ENCODE data around the gene TSPAN14. TPM values are rescaled to one million over a fixed set of nuclear protein-coding genes. Genes with fewer than 3 reads are reported as not detected.

Gene TSPAN14
- total and polyA plus RNA-seq, 10 of the 15 experiments (the other 5 are each of a cell fraction or from before 2014, with no cell fraction given) = 2.5 to 31.7 (median 17.9) TPM

DNA sequence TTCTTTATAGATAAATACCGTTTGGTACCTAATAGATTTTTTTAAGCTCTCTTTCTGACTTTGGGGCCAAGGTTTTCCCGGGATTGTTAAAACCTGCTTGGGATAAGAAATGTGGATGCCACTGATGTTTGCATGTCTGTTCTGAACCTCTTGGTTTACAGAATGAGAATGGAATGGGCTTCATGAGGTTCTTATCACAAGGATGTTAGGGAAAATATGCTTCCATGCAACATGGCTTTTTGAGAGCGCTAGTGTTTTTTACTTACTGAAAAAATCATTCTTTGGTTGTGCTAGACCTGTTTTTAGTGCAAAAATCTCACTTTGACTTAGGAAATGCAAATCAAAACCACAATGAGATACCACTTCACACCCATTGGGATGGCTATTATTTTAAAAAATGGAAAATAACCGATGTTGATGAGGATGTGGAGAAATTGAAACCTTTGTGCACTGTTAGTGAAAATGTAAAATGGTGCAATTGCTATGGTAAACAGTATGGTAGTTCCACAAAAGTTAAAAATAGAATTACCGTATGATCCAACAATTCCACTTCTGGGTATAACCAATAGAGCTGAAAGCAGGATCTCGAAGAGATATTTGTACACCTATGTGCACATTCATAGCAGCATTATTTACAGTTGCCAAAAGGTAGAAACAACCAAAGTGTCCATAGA, 38.9 kb downstream of the TSPAN14 start (continued):
- TF ChIP-seq CHD1 (IDR thresholded peaks at IDR 0.05; ENCODE audit: low read depth, low read length) = no peak
- TF ChIP-seq, protein P1, sequence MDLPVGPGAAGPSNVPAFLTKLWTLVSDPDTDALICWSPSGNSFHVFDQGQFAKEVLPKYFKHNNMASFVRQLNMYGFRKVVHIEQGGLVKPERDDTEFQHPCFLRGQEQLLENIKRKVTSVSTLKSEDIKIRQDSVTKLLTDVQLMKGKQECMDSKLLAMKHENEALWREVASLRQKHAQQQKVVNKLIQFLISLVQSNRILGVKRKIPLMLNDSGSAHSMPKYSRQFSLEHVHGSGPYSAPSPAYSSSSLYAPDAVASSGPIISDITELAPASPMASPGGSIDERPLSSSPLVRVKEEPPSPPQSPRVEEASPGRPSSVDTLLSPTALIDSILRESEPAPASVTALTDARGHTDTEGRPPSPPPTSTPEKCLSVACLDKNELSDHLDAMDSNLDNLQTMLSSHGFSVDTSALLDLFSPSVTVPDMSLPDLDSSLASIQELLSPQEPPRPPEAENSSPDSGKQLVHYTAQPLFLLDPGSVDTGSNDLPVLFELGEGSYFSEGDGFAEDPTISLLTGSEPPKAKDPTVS (IDR thresholded peaks at IDR 0.05; ENCODE audit: low read depth, low read length) = no peak
- TF ChIP-seq, protein P2, sequence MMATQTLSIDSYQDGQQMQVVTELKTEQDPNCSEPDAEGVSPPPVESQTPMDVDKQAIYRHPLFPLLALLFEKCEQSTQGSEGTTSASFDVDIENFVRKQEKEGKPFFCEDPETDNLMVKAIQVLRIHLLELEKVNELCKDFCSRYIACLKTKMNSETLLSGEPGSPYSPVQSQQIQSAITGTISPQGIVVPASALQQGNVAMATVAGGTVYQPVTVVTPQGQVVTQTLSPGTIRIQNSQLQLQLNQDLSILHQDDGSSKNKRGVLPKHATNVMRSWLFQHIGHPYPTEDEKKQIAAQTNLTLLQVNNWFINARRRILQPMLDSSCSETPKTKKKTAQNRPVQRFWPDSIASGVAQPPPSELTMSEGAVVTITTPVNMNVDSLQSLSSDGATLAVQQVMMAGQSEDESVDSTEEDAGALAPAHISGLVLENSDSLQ (IDR thresholded peaks at IDR 0.05) = no peak
- TF ChIP-seq, protein P3, sequence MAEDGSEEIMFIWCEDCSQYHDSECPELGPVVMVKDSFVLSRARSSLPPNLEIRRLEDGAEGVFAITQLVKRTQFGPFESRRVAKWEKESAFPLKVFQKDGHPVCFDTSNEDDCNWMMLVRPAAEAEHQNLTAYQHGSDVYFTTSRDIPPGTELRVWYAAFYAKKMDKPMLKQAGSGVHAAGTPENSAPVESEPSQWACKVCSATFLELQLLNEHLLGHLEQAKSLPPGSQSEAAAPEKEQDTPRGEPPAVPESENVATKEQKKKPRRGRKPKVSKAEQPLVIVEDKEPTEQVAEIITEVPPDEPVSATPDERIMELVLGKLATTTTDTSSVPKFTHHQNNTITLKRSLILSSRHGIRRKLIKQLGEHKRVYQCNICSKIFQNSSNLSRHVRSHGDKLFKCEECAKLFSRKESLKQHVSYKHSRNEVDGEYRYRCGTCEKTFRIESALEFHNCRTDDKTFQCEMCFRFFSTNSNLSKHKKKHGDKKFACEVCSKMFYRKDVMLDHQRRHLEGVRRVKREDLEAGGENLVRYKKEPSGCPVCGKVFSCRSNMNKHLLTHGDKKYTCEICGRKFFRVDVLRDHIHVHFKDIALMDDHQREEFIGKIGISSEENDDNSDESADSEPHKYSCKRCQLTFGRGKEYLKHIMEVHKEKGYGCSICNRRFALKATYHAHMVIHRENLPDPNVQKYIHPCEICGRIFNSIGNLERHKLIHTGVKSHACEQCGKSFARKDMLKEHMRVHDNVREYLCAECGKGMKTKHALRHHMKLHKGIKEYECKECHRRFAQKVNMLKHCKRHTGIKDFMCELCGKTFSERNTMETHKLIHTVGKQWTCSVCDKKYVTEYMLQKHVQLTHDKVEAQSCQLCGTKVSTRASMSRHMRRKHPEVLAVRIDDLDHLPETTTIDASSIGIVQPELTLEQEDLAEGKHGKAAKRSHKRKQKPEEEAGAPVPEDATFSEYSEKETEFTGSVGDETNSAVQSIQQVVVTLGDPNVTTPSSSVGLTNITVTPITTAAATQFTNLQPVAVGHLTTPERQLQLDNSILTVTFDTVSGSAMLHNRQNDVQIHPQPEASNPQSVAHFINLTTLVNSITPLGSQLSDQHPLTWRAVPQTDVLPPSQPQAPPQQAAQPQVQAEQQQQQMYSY (CRISPR knock-in tag; IDR thresholded peaks at IDR 0.05) = no peak
- TF ChIP-seq KLF5 (IDR thresholded peaks at IDR 0.05; ENCODE audit: partially characterized antibody) = no peak
- no peak for TF ChIP-seq NFYB (IDR thresholded peaks at IDR 0.05; ENCODE audit: insufficient read depth, low read depth, low read length)
- TF ChIP-seq NRF1 (conservative IDR thresholded peaks at IDR 0.05; ENCODE audit: low read depth, low read length) = no peak
- TF ChIP-seq, protein P4, sequence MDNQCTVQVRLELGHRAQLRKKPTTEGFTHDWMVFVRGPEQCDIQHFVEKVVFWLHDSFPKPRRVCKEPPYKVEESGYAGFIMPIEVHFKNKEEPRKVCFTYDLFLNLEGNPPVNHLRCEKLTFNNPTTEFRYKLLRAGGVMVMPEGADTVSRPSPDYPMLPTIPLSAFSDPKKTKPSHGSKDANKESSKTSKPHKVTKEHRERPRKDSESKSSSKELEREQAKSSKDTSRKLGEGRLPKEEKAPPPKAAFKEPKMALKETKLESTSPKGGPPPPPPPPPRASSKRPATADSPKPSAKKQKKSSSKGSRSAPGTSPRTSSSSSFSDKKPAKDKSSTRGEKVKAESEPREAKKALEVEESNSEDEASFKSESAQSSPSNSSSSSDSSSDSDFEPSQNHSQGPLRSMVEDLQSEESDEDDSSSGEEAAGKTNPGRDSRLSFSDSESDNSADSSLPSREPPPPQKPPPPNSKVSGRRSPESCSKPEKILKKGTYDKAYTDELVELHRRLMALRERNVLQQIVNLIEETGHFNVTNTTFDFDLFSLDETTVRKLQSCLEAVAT (IDR thresholded peaks at IDR 0.05) = no peak
- TF ChIP-seq, protein P5, sequence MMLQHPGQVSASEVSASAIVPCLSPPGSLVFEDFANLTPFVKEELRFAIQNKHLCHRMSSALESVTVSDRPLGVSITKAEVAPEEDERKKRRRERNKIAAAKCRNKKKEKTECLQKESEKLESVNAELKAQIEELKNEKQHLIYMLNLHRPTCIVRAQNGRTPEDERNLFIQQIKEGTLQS (IDR thresholded peaks at IDR 0.05; ENCODE audit: borderline replicate concordance, extremely low read depth, low read depth, low read length) = no peak
- TF ChIP-seq SIX5 (IDR thresholded peaks at IDR 0.05; ENCODE audit: low read depth, low read length, severe bottlenecking) = no peak
- TF ChIP-seq SMAD5 (IDR thresholded peaks at IDR 0.05; ENCODE audit: low read depth) = no peak
- no peak for TF ChIP-seq TCF12 (IDR thresholded peaks at IDR 0.05; ENCODE audit: low read depth, low read length)
- TF ChIP-seq, protein P6, sequence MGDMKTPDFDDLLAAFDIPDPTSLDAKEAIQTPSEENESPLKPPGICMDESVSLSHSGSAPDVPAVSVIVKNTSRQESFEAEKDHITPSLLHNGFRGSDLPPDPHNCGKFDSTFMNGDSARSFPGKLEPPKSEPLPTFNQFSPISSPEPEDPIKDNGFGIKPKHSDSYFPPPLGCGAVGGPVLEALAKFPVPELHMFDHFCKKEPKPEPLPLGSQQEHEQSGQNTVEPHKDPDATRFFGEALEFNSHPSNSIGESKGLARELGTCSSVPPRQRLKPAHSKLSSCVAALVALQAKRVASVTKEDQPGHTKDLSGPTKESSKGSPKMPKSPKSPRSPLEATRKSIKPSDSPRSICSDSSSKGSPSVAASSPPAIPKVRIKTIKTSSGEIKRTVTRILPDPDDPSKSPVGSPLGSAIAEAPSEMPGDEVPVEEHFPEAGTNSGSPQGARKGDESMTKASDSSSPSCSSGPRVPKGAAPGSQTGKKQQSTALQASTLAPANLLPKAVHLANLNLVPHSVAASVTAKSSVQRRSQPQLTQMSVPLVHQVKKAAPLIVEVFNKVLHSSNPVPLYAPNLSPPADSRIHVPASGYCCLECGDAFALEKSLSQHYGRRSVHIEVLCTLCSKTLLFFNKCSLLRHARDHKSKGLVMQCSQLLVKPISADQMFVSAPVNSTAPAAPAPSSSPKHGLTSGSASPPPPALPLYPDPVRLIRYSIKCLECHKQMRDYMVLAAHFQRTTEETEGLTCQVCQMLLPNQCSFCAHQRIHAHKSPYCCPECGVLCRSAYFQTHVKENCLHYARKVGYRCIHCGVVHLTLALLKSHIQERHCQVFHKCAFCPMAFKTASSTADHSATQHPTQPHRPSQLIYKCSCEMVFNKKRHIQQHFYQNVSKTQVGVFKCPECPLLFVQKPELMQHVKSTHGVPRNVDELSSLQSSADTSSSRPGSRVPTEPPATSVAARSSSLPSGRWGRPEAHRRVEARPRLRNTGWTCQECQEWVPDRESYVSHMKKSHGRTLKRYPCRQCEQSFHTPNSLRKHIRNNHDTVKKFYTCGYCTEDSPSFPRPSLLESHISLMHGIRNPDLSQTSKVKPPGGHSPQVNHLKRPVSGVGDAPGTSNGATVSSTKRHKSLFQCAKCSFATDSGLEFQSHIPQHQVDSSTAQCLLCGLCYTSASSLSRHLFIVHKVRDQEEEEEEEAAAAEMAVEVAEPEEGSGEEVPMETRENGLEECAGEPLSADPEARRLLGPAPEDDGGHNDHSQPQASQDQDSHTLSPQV (IDR thresholded peaks at IDR 0.05) = 0 out of 2 replicates have a peak, but pooled peaks have one; percentile 12
- TF ChIP-seq EP300 (IDR thresholded peaks at IDR 0.05; ENCODE audit: borderline replicate concordance in 1 of 2, control insufficient read depth in 1 of 2, low read depth in 2 of 2, low read length in 2 of 2) = peak in 1 of 2 experiments; percentile 18; a peak in 1 of 4 replicates
- no peak for TF ChIP-seq BHLHE40 (IDR thresholded peaks at IDR 0.05; ENCODE audit: borderline replicate concordance in 1 of 2, low read depth in 2 of 2, low read length in 1 of 2)
